ENCODE results near the gene POLD4. TPM values are rescaled to one million over a fixed set of nuclear protein-coding genes. Genes with fewer than 3 reads are reported as not detected.
A peak's percentile ranks its signal among the peaks of the same experiment; 100 is the strongest.

POLD4 gene
- polyA plus RNA-seq, 1 donor = 112 TPM

- Histone ChIP-seq H3K4me3 (ENCODE audit: low read length) (peak overlapping the region; percentile 69), H3K9me3 (ENCODE audit: control insufficient read depth, low read depth, low read length) (peaks cover 4% of the 10 kb centered on the region), H3K36me3 (ENCODE audit: control insufficient read depth, insufficient read depth, low read length) (peaks cover 44% of the 10 kb centered on the region), H3K27me3 (ENCODE audit: control insufficient read depth, insufficient read depth, low read length) (no peaks in the 10 kb centered on the region), H3K27ac (ENCODE audit: low read length) (peak overlapping the region; percentile 61), H3K4me1 (ENCODE audit: control insufficient read depth, insufficient read depth, low read length) (peaks cover 18% of the 10 kb centered on the region)
- DNase-seq = peak; percentile 45 to 77
- WGBS (ENCODE audit: insufficient coverage, low lambda C conversion rate) = no CpG with 5 or more reads among the region's 23 CpGs
Measured at GRCh38 chr11:67302571-67303131, 50.7 kb downstream of the POLD4 start.

GRCh38 chr11:67301951-67302516 lies 51.3 kb downstream of the POLD4 start:
- Histone ChIP-seq H3K4me1 (ENCODE audit: control insufficient read depth, insufficient read depth, low read length) (peaks cover 18% of the 10 kb centered on the region), H3K27me3 (ENCODE audit: control insufficient read depth, insufficient read depth, low read length) (no peaks in the 10 kb centered on the region), H3K4me3 (ENCODE audit: low read length) (peak overlapping the region; percentile 69), H3K27ac (ENCODE audit: low read length) (peak overlapping the region; percentile 61), H3K9me3 (ENCODE audit: control insufficient read depth, low read depth, low read length) (peaks cover 4% of the 10 kb centered on the region), H3K36me3 (ENCODE audit: control insufficient read depth, insufficient read depth, low read length) (peaks cover 40% of the 10 kb centered on the region)
- no CpG with 5 or more reads among the region's 15 CpGs for WGBS (ENCODE audit: insufficient coverage, low lambda C conversion rate)
- peak in 1 of 2 donors; percentile 76 for DNase-seq

- no peak for DNase-seq
- Histone ChIP-seq H3K27ac (ENCODE audit: low read length) (peak overlapping the region; percentile 61), H3K36me3 (ENCODE audit: control insufficient read depth, insufficient read depth, low read length) (peaks cover 36% of the 10 kb centered on the region), H3K4me3 (ENCODE audit: low read length) (peak overlapping the region; percentile 69), H3K4me1 (ENCODE audit: control insufficient read depth, insufficient read depth, low read length) (peaks cover 18% of the 10 kb centered on the region), H3K9me3 (ENCODE audit: control insufficient read depth, low read depth, low read length) (peaks cover 4% of the 10 kb centered on the region), H3K27me3 (ENCODE audit: control insufficient read depth, insufficient read depth, low read length) (no peaks in the 10 kb centered on the region)
- no CpG with 5 or more reads among the region's 28 CpGs for WGBS (ENCODE audit: insufficient coverage, low lambda C conversion rate)
Measured at GRCh38 chr11:67301313-67301921, 51.9 kb downstream of the POLD4 start.

Other genes starting within 250 kb of the POLD4 start
- gene KDM2A, start 234.3 kb downstream of the POLD4 start, polyA plus RNA-seq = 58.5 TPM
- gene GRK2, start 87.1 kb downstream of the POLD4 start, polyA plus RNA-seq = 82.5 TPM
- gene ANKRD13D, start 64.2 kb downstream of the POLD4 start, polyA plus RNA-seq = 38.8 TPM
- 36.4 TPM for gene SSH3, start 50.0 kb downstream of the POLD4 start, polyA plus RNA-seq
- gene CLCF1, start 20.1 kb upstream of the POLD4 start, polyA plus RNA-seq = 9.6 TPM
- gene RAD9A, start 38.4 kb upstream of the POLD4 start, polyA plus RNA-seq = 22.1 TPM
- gene PPP1CA, start 48.3 kb upstream of the POLD4 start, polyA plus RNA-seq = 112 TPM
- 3.7 TPM for gene TBC1D10C, start 50.5 kb upstream of the POLD4 start, polyA plus RNA-seq
- 4.7 TPM for gene CARNS1, start 62.1 kb upstream of the POLD4 start, polyA plus RNA-seq
- 40.3 TPM for gene RPS6KB2, start 74.9 kb upstream of the POLD4 start, polyA plus RNA-seq
- gene PTPRCAP, start 84.1 kb upstream of the POLD4 start, polyA plus RNA-seq = 6.8 TPM
- gene CORO1B, start 89.9 kb upstream of the POLD4 start, polyA plus RNA-seq = 93.4 TPM
- gene GPR152, start 99.2 kb upstream of the POLD4 start, polyA plus RNA-seq = not detected
- gene CABP4, start 101.8 kb upstream of the POLD4 start, polyA plus RNA-seq = 0.90 TPM
- 63.0 TPM for gene TMEM134, start 115.7 kb upstream of the POLD4 start, polyA plus RNA-seq
- gene AIP, start 129.5 kb upstream of the POLD4 start, polyA plus RNA-seq = 48.0 TPM
- 54.1 TPM for gene PITPNM1, start 151.8 kb upstream of the POLD4 start, polyA plus RNA-seq
- gene CDK2AP2, start 154.6 kb upstream of the POLD4 start, polyA plus RNA-seq = 105 TPM
- gene CABP2, start 169.9 kb upstream of the POLD4 start, polyA plus RNA-seq = 0.07 TPM
- 848 TPM for gene GSTP1, start 230.3 kb upstream of the POLD4 start, polyA plus RNA-seq

Measured in large intestine (tissue), 3 donors.